PC-9 (cell line): ENCODE results near the gene LOXL4. TPM values are rescaled to one million over a fixed set of nuclear protein-coding genes. Genes with fewer than 3 reads are reported as not detected.

Source experiments
- BruUV-seq: library from RNA; stranded (reverse); fragments of 400-500 nt; replicated peaks from 2 replicates; lab custom pipeline; 2021; lab: Mats Ljungman, UMichigan
- CTCF ChIA-PET: fragments of 300-600 bp; sonication (Branson Sonifier 250); formaldehyde crosslinking; loops from one replicate; lab custom pipeline; 2022; ENCODE audit warnings: antibody characterized with exemption; lab: Charles Lee
- POLR2A ChIA-PET: fragments of 300-600 bp; sonication (Branson Sonifier 250); formaldehyde crosslinking; loops from one replicate; lab custom pipeline; 2022; ENCODE audit warnings: antibody characterized with exemption; ENCODE audit not compliant: unreplicated experiment; lab: Charles Lee
- DNase-seq, 2 experiments: peaks; one replicate each; pipeline versions ENCODE4 v3.0.0 to v3.0.0-alpha.2; 2015 to 2022; ENCODE audit warnings: mixed read lengths in 1 of 2
- H2AFZ ChIP-seq: fragments of 200-600 bp; sonication (generic); 2 replicates; pipeline ENCODE4 v1.8.1; 2017; ENCODE audit warnings: antibody characterized with exemption
- H3F3A ChIP-seq: fragments of 200-600 bp; sonication (generic); 2 replicates; pipeline ENCODE4 v1.8.1; 2017; ENCODE audit warnings: antibody characterized with exemption, mild to moderate bottlenecking, low read depth; ENCODE audit not compliant: insufficient read depth
- H3K27ac ChIP-seq: fragments of 200-600 bp; sonication (generic); 2 replicates; pipeline ENCODE4 v1.6.1; 2016; ENCODE audit warnings: mixed run types
- H3K27me3 ChIP-seq: fragments of 200-600 bp; sonication (generic); 2 replicates; pipeline ENCODE4 v1.6.1; 2016; ENCODE audit warnings: low read depth, mixed run types; ENCODE audit not compliant: insufficient read depth
- H3K36me3 ChIP-seq: fragments of 200-600 bp; sonication (generic); 2 replicates; pipeline ENCODE4 v1.6.1; 2016; ENCODE audit warnings: low read depth, mixed run types
- H3K4me1 ChIP-seq: fragments of 200-600 bp; sonication (generic); replicated peaks from 2 replicates; pipeline ENCODE4 v1.6.1; 2016; ENCODE audit warnings: mixed run types; ENCODE audit not compliant: insufficient read depth
- H3K4me2 ChIP-seq: fragments of 200-600 bp; sonication (generic); 2 replicates; pipeline ENCODE4 v1.6.1; 2017; ENCODE audit warnings: mixed run types
- H3K4me3 ChIP-seq: fragments of 200-600 bp; sonication (generic); 2 replicates; pipeline ENCODE4 v1.6.1; 2016; ENCODE audit warnings: mixed run types
- H3K79me2 ChIP-seq: fragments of 200-600 bp; sonication (generic); 2 replicates; pipeline ENCODE4 v1.6.1; 2017; ENCODE audit warnings: low read depth, mixed run types
- H3K9me2 ChIP-seq: fragments of 200-600 bp; sonication (generic); 2 replicates; pipeline ENCODE4 v1.8.1; 2017; ENCODE audit warnings: mild to moderate bottlenecking; ENCODE audit not compliant: insufficient read depth
- H3K9me3 ChIP-seq: fragments of 200-600 bp; sonication (generic); 2 replicates; pipeline ENCODE4 v1.8.1; 2016; ENCODE audit warnings: low read depth; ENCODE audit not compliant: insufficient read depth
- H4K20me1 ChIP-seq: fragments of 200-600 bp; sonication (generic); 2 replicates; pipeline ENCODE4 v1.8.1; 2017; ENCODE audit not compliant: insufficient read depth
- CTCF ChIP-seq: fragments of 200-600 bp; sonication (generic); conservative IDR thresholded peaks from 2 replicates; pipeline ENCODE4 v1.6.1; 2017; ENCODE audit warnings: mixed run types, antibody characterized with exemption, mild to moderate bottlenecking, moderate library complexity
- EZH2 ChIP-seq: fragments of 200-600 bp; sonication (generic); IDR thresholded peaks from 2 replicates; pipeline ENCODE4 v1.8.0; 2017; ENCODE audit warnings: antibody characterized with exemption, low read depth
- intact Hi-C: fragments of 100-400 bp; cut with micrococcal nuclease; formaldehyde crosslinking; loops from one replicate; pipeline ENCODE4 v1.10.0; 2022; ENCODE audit not compliant: unreplicated experiment
- total RNA-seq: library from RNA; stranded (reverse); gene quantifications from 2 replicates; pipeline ENCODE4 v1.2.3, GENCODE V29; 2021

LOXL4 gene
- total RNA-seq, 1 experiment from 2014 or later = 3.5 TPM

GRCh38 chr10:98272656-98273055 lies 4.7 kb upstream of the LOXL4 start:
- intact Hi-C loops = no loop called here
- H3K4me1 ChIP-seq = peaks cover 28% of the 10 kb centered on the region
- H3K9me3 ChIP-seq = no peaks in the 10 kb centered on the region
- H3K9me2 ChIP-seq = no peaks in the 10 kb centered on the region
- no peaks in the 10 kb centered on the region for H3K36me3 ChIP-seq
- H2AFZ ChIP-seq = no peak overlapping the region
- BruUV-seq = no TSS peak
- H3K4me2 ChIP-seq = no peak overlapping the region
- H3K4me3 ChIP-seq = no peak overlapping the region
- no peaks in the 10 kb centered on the region for H4K20me1 ChIP-seq
- TF ChIP-seq EZH2 (no peak), CTCF (no peak)
- ChIA-PET POLR2A (no interaction called here), CTCF (no interaction called here)
- peaks cover 15% of the 10 kb centered on the region; the same call in 1 of the 2 replicates for H3F3A ChIP-seq
- H3K79me2 ChIP-seq = no peaks in the 10 kb centered on the region
- no peak for DNase-seq
- no peak overlapping the region for H3K27ac ChIP-seq
- H3K27me3 ChIP-seq = no peaks in the 10 kb centered on the region

- H4K20me1 ChIP-seq = no peaks in the 10 kb centered on the region
- H3F3A ChIP-seq = peaks cover 19% of the 10 kb centered on the region; the same call in 1 of the 2 replicates
- no peaks in the 10 kb centered on the region for H3K27me3 ChIP-seq
- TF ChIP-seq CTCF (no peak), EZH2 (no peak)
- BruUV-seq = no TSS peak
- no peak overlapping the region for H3K27ac ChIP-seq
- no peak overlapping the region for H3K4me3 ChIP-seq
- H3K79me2 ChIP-seq = no peaks in the 10 kb centered on the region
- no peaks in the 10 kb centered on the region for H3K9me2 ChIP-seq
- no peak overlapping the region for H2AFZ ChIP-seq
- POLR2A ChIA-PET = no interaction called here
- CTCF ChIA-PET = no interaction called here
- H3K9me3 ChIP-seq = no peaks in the 10 kb centered on the region
- no peaks in the 10 kb centered on the region for H3K36me3 ChIP-seq
- intact Hi-C loops = no loop called here
- H3K4me1 ChIP-seq = peaks cover 32% of the 10 kb centered on the region
- no peak for DNase-seq
- H3K4me2 ChIP-seq = no peak overlapping the region
These were observed 4.3 kb upstream of the LOXL4 start for GRCh38 chr10:98272245-98272644.

GRCh38 chr10:98270786-98271185 lies 2.8 kb upstream of the LOXL4 start:
- peaks cover 44% of the 10 kb centered on the region for H3K4me1 ChIP-seq
- CTCF ChIA-PET = no interaction called here

More at GRCh38 chr10:98270786-98271185, 2.8 kb upstream of the LOXL4 start:
- no peaks in the 10 kb centered on the region for H3K36me3 ChIP-seq
- no peaks in the 10 kb centered on the region for H3K79me2 ChIP-seq
- no peaks in the 10 kb centered on the region for H3K9me2 ChIP-seq
- no peak overlapping the region for H3K4me3 ChIP-seq
- POLR2A ChIA-PET = no interaction called here
- H3K9me3 ChIP-seq = no peaks in the 10 kb centered on the region
- no peak overlapping the region for H2AFZ ChIP-seq
- no TSS peak for BruUV-seq
- no peaks in the 10 kb centered on the region for H3K27me3 ChIP-seq
- no peak for TF ChIP-seq CTCF
- no peak for TF ChIP-seq EZH2
- intact Hi-C loops = no loop called here
- no peak for DNase-seq
- 0 out of 2 replicates have a peak overlapping the region, but pooled peaks have one; percentile 70 for H3K4me2 ChIP-seq
- no peak overlapping the region for H3K27ac ChIP-seq
- H3F3A ChIP-seq = peaks cover 22% of the 10 kb centered on the region; the same call in 1 of the 2 replicates
- no peaks in the 10 kb centered on the region for H4K20me1 ChIP-seq
